ENCODE results near the gene TEX264.

GRCh38 chr3:51712038-51712420 is 41.0 kb downstream of the TEX264 start:
- TF ChIP-seq SIN3A (IDR thresholded peaks at IDR 0.05; ENCODE audit: borderline replicate concordance, insufficient read depth, low read length) (no peak), REST (IDR thresholded peaks at IDR 0.05; ENCODE audit: insufficient read depth in 1 of 2, low read depth in 2 of 2, low read length in 2 of 2) (no peak), POLR2AphosphoS5 (IDR thresholded peaks at IDR 0.05; ENCODE audit: low read depth, low read length) (no peak), TAF1 (IDR thresholded peaks at IDR 0.05; ENCODE audit: borderline replicate concordance, insufficient read depth, low read length) (no peak), FOXP2 (optimal IDR thresholded peaks at IDR 0.05; ENCODE audit: borderline replicate concordance, extremely low read depth, extremely low read length, insufficient read depth) (no peak)
